Measurements from ENCODE around the gene HMGN4. TPM values are rescaled to one million over a fixed set of nuclear protein-coding genes. Genes with fewer than 3 reads are reported as not detected.

HMGN4 gene
- polyA plus RNA-seq = 7.6 and 18.9 TPM in 2 replicates

DNA sequence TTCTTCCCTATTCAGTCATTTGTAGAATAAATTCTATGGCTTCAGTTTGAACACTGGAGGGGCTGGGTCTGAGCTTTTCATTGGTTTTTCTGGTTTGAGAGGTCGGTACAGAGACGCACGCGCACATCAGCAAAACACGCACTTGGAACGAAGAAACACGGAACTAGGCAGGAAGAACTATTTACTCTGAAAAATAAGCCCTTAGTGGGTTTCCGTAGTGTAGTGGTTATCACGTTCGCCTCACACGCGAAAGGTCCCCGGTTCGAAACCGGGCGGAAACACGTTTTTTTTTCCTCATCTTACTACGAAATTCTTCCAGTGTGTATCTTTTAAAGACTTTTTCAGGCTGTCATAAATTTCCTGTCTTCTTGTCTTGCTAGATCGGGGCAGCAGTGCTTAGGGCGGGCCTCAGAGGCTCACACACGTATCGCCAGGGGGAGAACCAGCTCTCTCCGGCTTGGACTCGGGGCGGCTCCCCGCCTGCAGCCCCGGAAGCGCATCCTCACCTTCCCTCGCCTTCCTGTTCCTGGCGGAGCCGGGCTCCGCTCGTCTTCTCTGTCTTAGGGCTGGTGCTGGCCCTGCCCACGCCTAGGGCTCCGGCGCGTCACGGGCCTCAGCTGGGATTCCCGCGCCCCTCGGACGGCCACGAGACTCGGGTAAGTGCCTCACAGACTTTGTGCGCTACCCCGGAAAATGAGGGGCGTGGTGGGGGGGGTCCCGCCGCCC, at the start of gene HMGN4:
Gene HMGN4 (plus strand): TSS at position 521 of the 726 bp plus-strand sequence. CDS start 6,841 bp downstream, outside the sequence.

DNA sequence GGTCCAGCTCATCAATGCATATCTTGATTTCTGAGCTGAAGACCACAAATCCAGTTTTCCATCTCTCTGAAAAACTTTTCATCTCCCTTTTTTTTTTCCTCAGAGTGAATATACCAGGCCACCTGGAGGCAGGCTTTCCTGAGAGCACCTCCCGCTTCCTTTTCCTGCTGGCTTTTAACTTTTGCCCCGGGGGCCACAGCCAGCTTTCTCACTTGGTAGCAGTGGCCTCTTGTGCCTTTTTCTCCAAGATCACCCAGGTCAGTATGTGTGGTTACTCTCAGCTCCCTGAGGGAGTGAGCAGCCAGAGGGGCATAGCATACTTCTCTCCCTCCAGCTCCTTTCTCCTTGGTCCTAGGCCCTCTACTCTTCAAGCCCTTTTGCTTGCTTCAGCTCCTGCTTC, 38.1 kb upstream of the HMGN4 start, which contains the start of gene BTN1A1:
Gene BTN1A1 (plus strand): TSS at position 202 of the 400 bp plus-strand sequence. CDS start 984 bp downstream, outside the sequence.

Other genes with a start within 250 kb of the HMGN4 start
- 18.1 and 22.7 TPM in 2 replicates for gene BTN3A2, start 173.2 kb upstream of the HMGN4 start, polyA plus RNA-seq
- 23.6 and 25.1 TPM in 2 replicates for gene BTN2A2, start 155.3 kb upstream of the HMGN4 start, polyA plus RNA-seq
- 3.4 and 4.4 TPM in 2 replicates for gene BTN3A1, start 136.1 kb upstream of the HMGN4 start, polyA plus RNA-seq
- 0.34 and 4.5 TPM in 2 replicates for gene BTN3A3, start 97.9 kb upstream of the HMGN4 start, polyA plus RNA-seq
- gene BTN2A1, start 80.4 kb upstream of the HMGN4 start, polyA plus RNA-seq = 35.6 and 42.9 TPM in 2 replicates
- not detected in 2 replicates for gene BTN1A1, start 38.1 kb upstream of the HMGN4 start, polyA plus RNA-seq
- 5.9 and 9.8 TPM in 2 replicates for gene ABT1, start 58.6 kb downstream of the HMGN4 start, polyA plus RNA-seq
- gene ZNF322, start 121.4 kb downstream of the HMGN4 start, polyA plus RNA-seq = 16.9 and 24.3 TPM in 2 replicates

Measured in Purkinje cell (primary cell).